ENCODE results near the gene COL15A1.

Gene COL15A1

DNA sequence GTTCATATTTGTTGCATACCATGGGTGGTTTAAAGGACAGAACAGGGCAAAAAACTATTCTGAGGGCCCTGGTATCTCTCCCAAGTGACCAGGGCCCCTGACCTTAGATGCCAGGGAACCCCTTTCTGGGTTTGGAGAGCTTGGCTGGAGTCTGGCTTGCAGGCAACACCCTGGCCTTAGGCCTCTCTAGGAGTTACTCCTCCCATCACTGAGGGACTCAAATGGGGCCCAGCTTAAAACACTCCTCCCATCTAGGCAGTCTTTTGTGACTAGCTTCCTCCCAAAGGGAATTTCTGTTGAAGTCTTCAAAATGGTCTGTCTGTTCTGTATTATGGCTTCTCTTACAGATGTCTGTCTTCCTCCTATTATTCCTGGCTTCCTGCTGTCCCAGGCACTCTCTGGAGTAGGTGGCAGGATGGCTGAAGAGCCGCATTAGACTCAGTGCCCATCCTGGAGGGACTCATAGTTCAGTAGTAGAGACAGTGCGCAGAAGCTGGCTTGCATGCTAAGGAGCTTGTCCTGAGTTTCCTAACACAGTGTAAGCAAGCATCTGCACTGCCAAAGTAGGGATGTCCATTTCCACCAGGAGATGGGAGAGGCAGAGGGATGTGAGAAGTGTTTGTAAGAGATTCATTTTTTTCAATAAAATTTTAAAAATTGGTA is 10.0 kb downstream of the COL15A1 start:
- H3K4me3 Mint-ChIP-seq: no peak overlapping the region
- H3K4me1 Mint-ChIP-seq: no peaks in the 10 kb centered on the region
- peaks cover 29% of the 10 kb centered on the region for H3K27me3 Mint-ChIP-seq (ENCODE audit: low read depth, poor library complexity)
- no peak for TF ChIP-seq CTCF (IDR thresholded peaks at IDR 0.05)
- DNase-seq: no peak
- H3K27ac Mint-ChIP-seq: no peak overlapping the region
- peaks cover 18% of the 10 kb centered on the region for H3K9me3 Mint-ChIP-seq
- H3K36me3 Mint-ChIP-seq (ENCODE audit: low read depth): no peaks in the 10 kb centered on the region

- peaks cover 18% of the 10 kb centered on the region for H3K9me3 Mint-ChIP-seq
- H3K4me3 Mint-ChIP-seq: no peak overlapping the region
- H3K36me3 Mint-ChIP-seq (ENCODE audit: low read depth): no peaks in the 10 kb centered on the region
- DNase-seq: no peak
- TF ChIP-seq CTCF (IDR thresholded peaks at IDR 0.05): no peak
- H3K4me1 Mint-ChIP-seq: no peaks in the 10 kb centered on the region
- H3K27ac Mint-ChIP-seq: no peak overlapping the region
- H3K27me3 Mint-ChIP-seq (ENCODE audit: low read depth, poor library complexity): peaks cover 24% of the 10 kb centered on the region
These were observed 10.5 kb downstream of the COL15A1 start for GRCh38 chr9:98954244-98954610.

GRCh38 chr9:98955259-98955658 is 11.6 kb downstream of the COL15A1 start:
- Mint-ChIP-seq H3K4me3 (no peak overlapping the region), H3K4me1 (no peaks in the 10 kb centered on the region), H3K36me3 (ENCODE audit: low read depth) (no peaks in the 10 kb centered on the region), H3K27ac (no peak overlapping the region), H3K9me3 (peaks cover 18% of the 10 kb centered on the region), H3K27me3 (ENCODE audit: low read depth, poor library complexity) (peaks cover 16% of the 10 kb centered on the region)
- no peak for DNase-seq
- TF ChIP-seq CTCF (IDR thresholded peaks at IDR 0.05): no peak

DNA sequence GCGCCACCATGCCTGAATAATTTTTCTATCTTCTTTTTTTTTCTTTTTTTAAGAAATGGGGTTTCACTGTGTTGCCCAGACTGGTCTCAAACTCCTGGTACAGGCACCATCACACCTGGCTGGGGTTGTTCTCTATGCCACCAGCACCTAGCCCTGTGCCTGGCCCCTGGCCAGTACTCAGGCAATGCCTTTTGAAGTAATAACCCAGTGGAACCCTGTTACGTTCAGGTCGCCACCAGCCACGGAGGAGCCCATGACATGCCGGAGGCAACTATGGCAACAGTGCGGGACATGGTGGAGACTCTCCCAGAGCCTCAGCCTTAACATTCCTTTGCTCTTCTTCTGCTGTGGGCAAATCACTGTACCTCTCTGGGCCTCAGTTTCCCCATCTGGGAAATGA is 14.1 kb downstream of the COL15A1 start:
- H3K36me3 Mint-ChIP-seq (ENCODE audit: low read depth): no peaks in the 10 kb centered on the region
- DNase-seq: no peak

GRCh38 chr9:98958271-98958984 is 14.7 kb downstream of the COL15A1 start:
- Mint-ChIP-seq H3K4me3 (no peak overlapping the region), H3K4me1 (peaks cover 3% of the 10 kb centered on the region), H3K27ac (no peak overlapping the region), H3K27me3 (ENCODE audit: low read depth, poor library complexity) (peaks cover 7% of the 10 kb centered on the region), H3K9me3 (peaks cover 18% of the 10 kb centered on the region), H3K36me3 (ENCODE audit: low read depth) (no peaks in the 10 kb centered on the region)
- no peak for DNase-seq
- no peak for TF ChIP-seq CTCF (IDR thresholded peaks at IDR 0.05)

More for the DNA sequence above, 14.1 kb downstream of the COL15A1 start:
- Mint-ChIP-seq H3K4me3 (no peak overlapping the region), H3K27me3 (ENCODE audit: low read depth, poor library complexity) (peaks cover 7% of the 10 kb centered on the region), H3K4me1 (peaks cover 3% of the 10 kb centered on the region), H3K27ac (no peak overlapping the region), H3K9me3 (peaks cover 18% of the 10 kb centered on the region)
- TF ChIP-seq CTCF (IDR thresholded peaks at IDR 0.05): no peak

DNA sequence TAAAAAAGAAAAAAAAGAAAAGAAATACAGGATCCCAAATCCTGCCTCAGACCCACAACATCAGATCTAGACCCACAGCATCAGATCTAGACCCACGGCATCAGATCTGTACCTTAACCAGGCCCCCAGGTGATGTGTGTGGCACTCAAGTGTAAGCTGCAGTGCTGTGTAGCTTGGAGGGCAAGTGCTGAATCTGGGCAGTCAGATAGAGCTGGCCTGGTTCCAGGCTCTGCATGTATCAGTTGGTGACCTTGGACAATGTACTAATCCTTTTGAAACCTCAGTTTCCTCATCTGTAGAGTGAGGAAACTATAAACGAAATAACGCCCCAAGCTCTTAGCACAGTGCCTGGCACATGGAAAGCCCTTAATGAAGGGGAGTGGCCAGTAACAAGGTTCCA is 16.7 kb downstream of the COL15A1 start:
- Mint-ChIP-seq H3K36me3 (ENCODE audit: low read depth) (no peaks in the 10 kb centered on the region), H3K4me3 (no peak overlapping the region), H3K4me1 (peaks cover 3% of the 10 kb centered on the region), H3K9me3 (peaks cover 18% of the 10 kb centered on the region), H3K27me3 (ENCODE audit: low read depth, poor library complexity) (peaks cover 4% of the 10 kb centered on the region), H3K27ac (no peak overlapping the region)
- no peak for TF ChIP-seq CTCF (IDR thresholded peaks at IDR 0.05)
- DNase-seq: no peak
